ENCODE results near the gene YOD1.

GRCh38 chr1:207024202-207025145 is 26.5 kb downstream of the YOD1 start:
- TF ChIP-seq ZNF737 (CRISPR knock-in tag; IDR thresholded peaks at IDR 0.05; ENCODE audit: borderline replicate concordance) (no peak), CBX5 (CRISPR knock-in tag; IDR thresholded peaks at IDR 0.05; ENCODE audit: borderline replicate concordance) (no peak), ZNF329 (CRISPR knock-in tag; IDR thresholded peaks at IDR 0.05; ENCODE audit: low read depth) (no peak), CEBPZ (IDR thresholded peaks at IDR 0.05; ENCODE audit: low read length) (no peak), SP1 (IDR thresholded peaks at IDR 0.05) (no peak), SP1 (CRISPR knock-in tag; IDR thresholded peaks at IDR 0.05) (no peak)
